GM10847 (cell line): ENCODE results near the gene MED13.

ENCODE experiments used
- POLR2A ChIP-seq: IDR thresholded peaks from 2 replicates; pipeline ENCODE4 v1.6.1; 2011; ENCODE audit not compliant: insufficient read length; ENCODE audit errors: extremely low read depth

The MED13 gene

DNA sequence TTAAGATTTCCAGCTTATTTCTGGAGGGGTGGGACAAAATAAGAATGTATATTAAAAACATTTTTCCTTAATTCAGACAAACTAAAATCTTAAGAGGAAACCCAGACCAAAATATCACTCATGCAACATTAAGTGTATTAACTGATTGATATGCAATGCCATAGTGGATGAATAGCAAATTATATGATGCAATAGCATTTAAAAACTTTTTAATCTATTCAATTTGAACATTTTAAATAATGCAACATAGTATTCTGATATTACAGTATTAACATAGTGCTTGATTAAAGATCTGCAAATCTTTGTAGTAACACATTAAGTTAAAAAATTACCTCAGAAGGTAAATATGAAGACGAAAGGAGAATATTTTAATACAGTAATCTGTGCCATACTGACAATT, 122.0 kb downstream of the MED13 start:
- TF ChIP-seq POLR2A: no peak

DNA sequence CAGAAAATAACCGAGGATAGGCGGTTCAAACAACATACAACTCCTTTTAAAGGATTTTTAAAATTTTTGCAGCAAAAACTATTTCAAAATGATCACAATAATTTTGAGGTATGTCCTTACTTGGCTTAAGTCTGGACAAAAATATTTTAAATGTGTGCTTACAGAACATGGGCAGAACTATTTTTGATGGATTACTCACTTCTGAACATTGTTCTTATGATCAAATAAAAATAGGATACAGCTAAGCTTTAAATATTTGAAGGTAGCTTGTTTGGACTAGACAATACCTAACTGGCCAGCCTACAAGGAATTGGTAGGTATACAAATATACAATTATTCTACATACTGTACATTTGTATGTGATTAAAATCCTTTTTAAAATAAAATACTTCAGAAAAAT, 123.0 kb downstream of the MED13 start:
- TF ChIP-seq POLR2A: no peak

DNA sequence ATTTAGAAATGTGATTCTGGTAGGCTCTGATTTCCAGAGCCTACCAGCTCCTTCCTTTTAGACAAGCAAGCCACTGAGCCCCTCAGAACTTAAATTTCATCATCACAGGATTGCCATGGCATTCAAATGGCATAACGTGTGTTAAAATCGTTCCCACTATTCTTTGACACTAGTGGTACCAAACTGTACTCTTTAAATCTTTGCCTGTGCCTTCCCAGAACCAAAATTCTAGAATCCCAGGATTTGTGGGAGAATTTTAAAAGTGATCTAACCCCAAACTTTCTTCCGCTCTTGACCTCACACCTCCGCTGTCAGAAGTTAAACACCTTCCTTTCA, 137.0 kb downstream of the MED13 start:
- TF ChIP-seq POLR2A: no peak

DNA sequence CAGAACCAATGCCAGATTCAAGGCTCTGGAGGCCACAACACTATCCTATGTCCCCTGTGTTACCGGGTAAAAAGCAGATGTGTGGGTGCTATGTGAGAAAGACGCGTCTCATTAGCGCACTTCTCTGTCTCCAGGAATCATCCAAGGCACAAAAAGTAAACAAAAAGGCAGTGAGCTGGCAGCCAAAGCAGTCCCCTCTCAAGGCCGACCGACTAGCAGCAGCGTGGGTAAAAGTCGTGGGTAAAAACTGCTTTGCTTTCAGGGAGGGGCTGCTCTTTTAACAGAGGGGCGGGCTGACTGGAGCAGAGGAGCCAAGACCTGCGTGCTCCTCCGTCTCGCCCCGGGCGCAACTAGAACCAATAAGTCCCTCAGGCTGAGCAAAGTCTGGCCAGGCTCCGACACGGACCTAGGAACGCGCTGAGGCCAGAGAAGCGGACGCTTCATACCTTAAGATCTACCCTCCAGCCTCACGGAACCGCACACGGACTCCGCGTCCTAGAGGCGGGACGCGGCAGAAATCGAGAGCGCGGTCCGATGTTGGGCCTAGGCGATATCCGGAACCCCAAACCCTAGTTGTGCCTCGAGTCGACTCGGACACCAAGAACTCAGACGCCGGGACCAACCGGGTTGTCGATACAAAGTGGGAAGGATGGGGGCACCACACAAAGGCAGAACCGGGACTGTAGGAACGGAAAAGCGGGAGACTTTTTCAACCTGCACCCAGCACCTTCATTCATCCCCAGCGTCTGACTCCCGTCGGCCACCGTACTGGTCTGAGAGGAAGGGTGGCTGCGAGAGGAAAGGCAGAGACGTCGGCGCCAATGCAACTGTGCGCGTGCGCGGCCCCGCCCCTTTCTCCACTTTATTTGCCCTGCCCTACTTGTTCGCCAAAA, 137.6 kb downstream of the MED13 start, which contains the start of gene INTS2:
TSS of gene INTS2 (minus strand) at position 775 of the 893 bp plus-strand sequence. CDS start 1,338 bp downstream, outside the sequence.
- TF ChIP-seq POLR2A: peak; percentile 90

DNA sequence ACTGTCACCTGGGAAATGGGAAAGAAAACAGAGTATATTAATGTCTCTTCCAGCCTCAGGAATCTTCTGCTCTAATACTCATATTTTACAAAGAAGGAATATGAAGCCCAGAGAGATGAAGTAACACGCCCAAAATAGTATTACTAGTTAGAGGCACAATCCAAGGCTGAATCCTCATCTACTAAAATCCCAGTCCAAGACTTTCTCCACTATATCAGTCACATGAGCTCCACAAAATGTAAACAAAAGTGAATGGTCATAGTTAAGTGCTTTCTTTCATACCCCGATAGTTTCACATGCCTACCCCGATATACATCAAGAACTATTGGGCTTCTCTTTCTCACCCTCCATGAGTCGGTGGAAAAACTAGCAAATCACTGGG, 138.3 kb downstream of the MED13 start:
- no peak for TF ChIP-seq POLR2A

DNA sequence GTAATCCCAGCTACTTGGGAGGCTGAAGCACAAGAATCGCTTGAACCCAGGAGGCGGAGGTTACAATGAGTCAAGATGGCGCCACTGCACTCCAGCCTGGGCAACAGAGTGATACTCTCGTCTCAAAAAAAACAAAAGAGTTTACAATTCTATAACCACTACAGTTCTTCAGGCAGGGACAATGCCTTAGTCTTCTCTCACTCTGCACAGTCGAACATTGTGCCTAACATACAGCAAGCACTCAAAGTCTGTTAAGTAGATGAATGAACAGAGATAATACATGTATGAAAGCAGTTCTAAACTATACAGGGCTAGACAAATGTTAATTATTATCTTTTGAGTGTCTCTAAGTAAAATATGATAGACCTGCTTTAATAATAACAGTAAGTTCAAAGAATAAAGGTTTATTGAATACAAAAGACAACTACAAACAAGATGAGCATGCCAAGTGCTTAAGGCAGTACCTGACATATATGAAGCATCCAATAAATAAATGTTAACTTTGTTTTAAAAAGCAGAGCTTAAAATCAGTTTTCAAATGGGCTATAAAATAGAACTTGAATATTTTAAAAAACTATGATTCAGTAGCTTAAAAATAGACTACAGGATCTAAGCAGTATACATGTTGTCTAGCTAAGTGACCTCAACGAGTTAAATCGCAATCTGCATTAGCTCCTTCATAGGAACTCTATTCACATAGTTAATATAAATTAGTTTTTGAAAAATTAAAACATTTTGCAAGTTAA, 156.6 kb downstream of the MED13 start:
- no peak for TF ChIP-seq POLR2A

DNA sequence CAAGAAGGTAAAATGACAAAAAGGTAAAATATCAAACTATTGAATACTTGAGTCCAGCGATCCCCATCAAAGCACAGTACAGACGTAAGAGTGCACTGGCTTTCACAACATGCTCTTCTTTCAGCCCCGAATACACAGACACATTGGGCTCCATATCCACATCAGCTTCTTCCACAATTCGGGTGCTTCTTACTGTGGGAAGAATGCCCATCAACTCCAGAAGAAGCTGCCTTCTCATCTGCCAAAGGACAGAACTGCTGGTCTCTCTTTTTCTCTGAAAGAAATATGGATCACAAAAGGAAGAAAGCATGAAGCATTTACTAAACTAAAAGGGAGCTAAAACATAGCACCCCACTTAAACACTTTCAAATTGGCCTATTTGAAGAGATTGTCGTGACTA, 157.7 kb downstream of the MED13 start:
- no peak for TF ChIP-seq POLR2A

DNA sequence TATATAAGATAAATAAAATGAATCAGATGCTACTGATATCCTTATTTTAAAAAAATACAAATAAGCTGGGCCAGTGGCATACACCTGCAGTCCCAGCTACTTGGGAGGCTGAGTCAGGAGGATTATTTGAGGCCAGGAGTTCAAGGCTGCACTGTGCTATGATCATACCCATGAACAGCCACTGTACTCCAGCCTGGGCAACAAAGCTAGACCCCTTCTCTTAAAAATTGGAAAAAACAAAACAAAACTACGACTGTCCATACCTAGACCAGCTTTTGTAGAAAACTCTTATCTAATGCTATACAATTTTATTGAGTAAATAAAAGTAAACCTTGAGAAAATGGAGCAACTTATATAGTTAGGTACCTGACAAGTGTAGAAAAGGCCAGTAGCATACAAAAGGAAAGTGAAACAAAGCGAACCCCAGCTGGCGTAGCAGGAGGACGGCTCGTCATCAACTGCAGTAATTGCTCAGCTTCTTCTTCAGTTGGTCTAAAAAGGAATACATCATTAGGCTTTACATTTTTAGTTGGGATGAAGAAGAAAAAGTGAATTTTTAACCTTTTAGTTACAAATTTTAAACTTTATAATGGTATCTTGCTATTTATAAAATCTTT, 160.9 kb downstream of the MED13 start:
- TF ChIP-seq POLR2A: no peak

DNA sequence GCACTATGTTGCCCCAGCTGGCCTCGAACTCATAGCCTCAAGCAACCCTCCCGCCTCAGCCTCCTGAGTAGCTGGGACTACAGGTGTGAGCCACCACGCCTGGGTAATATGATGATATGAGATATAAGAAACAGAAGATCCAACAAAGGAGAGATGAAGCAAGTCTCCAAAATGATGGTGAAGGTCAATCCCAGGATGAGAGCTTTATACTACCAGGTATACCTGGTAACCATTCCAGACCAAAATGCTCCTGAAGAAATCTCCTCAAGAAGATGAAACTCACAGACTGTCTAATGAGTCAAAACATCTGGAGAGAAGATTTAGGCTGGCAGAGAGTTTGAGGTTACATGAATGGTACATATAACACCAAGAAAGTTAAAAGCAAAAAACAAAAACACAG, 161.8 kb downstream of the MED13 start:
- no peak for TF ChIP-seq POLR2A

DNA sequence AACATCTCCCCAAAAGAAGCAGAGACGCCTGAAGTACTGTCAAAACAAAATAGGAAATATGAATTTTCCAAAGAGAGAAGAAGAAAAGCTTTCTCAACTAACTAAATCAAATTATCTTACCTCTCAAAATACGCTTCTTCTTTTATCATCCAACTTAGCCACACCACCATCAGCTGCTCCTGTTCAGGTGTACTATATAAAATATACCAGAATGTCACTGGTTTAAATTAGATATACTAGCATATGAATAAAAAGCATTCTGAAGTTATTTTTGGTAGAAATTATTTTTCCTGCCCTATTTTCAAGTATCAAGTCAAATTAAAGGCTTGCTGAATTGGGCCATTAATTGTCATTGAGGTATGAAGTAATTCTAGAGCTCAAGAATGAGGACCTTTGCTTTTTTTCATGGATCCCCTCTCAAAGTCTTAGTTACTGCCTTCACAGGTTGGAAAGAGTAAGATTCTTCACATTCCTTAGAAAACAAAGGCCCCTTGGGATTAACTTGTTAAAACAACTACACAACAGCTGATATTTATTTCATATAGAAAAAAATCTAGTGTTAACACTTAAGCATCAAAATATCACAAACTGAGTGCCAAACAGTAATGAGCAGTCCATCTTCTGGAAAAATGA, 167.4 kb downstream of the MED13 start:
- no peak for TF ChIP-seq POLR2A

DNA sequence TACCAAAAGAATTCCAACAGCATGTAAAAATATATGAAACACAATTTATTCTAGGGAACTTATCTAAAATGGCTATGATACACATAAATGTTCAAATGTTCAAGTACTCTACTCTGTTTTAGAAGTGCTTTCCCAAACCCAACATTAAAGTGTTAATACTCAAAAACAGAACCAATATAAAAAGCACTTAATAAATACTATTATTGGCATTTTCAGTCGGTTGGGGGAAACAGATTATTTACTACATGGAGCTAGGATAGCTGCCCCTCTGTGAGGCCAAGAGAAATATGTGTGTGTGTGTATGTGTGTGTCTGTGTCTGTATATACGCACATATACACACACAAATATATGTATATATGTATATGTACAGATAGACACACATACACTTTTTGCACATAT, 169.7 kb downstream of the MED13 start:
- no peak for TF ChIP-seq POLR2A
